ENCODE measurements around the gene ATP5F1B. TPM values are rescaled to one million over a fixed set of nuclear protein-coding genes. Genes with fewer than 3 reads are reported as not detected.

The ATP5F1B gene
- total RNA-seq, 1 donor from 2014 or later: 569 TPM

Other genes starting within 250 kb of the ATP5F1B start
- 30.2 and 35.0 TPM in 2 replicates for gene TIMELESS, start 196.6 kb downstream of the ATP5F1B start, total RNA-seq
- gene MIP, start 191.3 kb downstream of the ATP5F1B start, total RNA-seq: not detected in 2 replicates
- gene SPRYD4, start 177.4 kb downstream of the ATP5F1B start, total RNA-seq: 1.6 and 2.1 TPM in 2 replicates
- gene GLS2, start 157.8 kb downstream of the ATP5F1B start, total RNA-seq: 0.29 and 2.9 TPM in 2 replicates
- gene RBMS2, start 124.2 kb downstream of the ATP5F1B start, total RNA-seq: 23.9 and 31.0 TPM in 2 replicates
- 41.5 and 43.1 TPM in 2 replicates for gene BAZ2A, start 15.7 kb downstream of the ATP5F1B start, total RNA-seq
- gene PTGES3, start 42.3 kb upstream of the ATP5F1B start, total RNA-seq: 110 and 203 TPM in 2 replicates
- 1,115 and 1,158 TPM in 2 replicates for gene NACA, start 79.3 kb upstream of the ATP5F1B start, total RNA-seq
- gene PRIM1, start 106.3 kb upstream of the ATP5F1B start, total RNA-seq: 19.1 and 32.2 TPM in 2 replicates
- gene HSD17B6, start 117.3 kb upstream of the ATP5F1B start, total RNA-seq: 0.36 and 0.81 TPM in 2 replicates

Data from epithelial cell of proximal tubule (primary cell).